Psoas muscle (tissue), 8 donors: Measurements from ENCODE around the gene CCDC78. TPM values are rescaled to one million over a fixed set of nuclear protein-coding genes. Genes with fewer than 3 reads are reported as not detected.

ENCODE experiments used
- ATAC-seq, 4 donors: fragments of 200-7000 bp; cut with Tn5 transposase; one replicate each; pipeline ENCODE4 v1.9.1; 2020; ENCODE audit warnings: moderate library complexity in 3 of 4, mild to moderate bottlenecking in 2 of 4
- DNase-seq, 2 donors: peaks; one replicate each; pipeline ENCODE4 v3.0.0-alpha.2; 2020
- H3K27ac ChIP-seq: fragments of 200-600 bp; one replicate; pipeline ENCODE4 v1.8.0; 2022
- H3K27me3 ChIP-seq, 3 donors: fragments of 200-600 bp in 1 of 3; one replicate each; pipeline versions ENCODE4 v1.6.1 to v1.8.0; 2013 to 2022; ENCODE audit warnings: low read length in 2 of 3, mild to moderate bottlenecking in 2 of 3, moderate library complexity in 1 of 3; ENCODE audit not compliant: insufficient read depth in 3 of 3
- H3K36me3 ChIP-seq, 2 donors: fragments of 200-600 bp in 1 of 2; one replicate each; pipeline versions ENCODE4 v1.6.1 to v1.8.0; 2013 to 2022; ENCODE audit warnings: low read depth in 1 of 2, mild to moderate bottlenecking in 1 of 2, moderate library complexity in 1 of 2; ENCODE audit not compliant: insufficient read depth in 1 of 2
- H3K4me1 ChIP-seq: fragments of 200-600 bp; one replicate; pipeline ENCODE4 v1.8.0; 2022
- H3K4me3 ChIP-seq: fragments of 200-600 bp; one replicate; pipeline ENCODE4 v1.8.0; 2022; ENCODE audit warnings: mild to moderate bottlenecking
- H3K9me3 ChIP-seq: fragments of 200-600 bp; one replicate; pipeline ENCODE4 v1.8.0; 2022
- CTCF ChIP-seq: fragments of 200-600 bp; IDR thresholded peaks from one replicate; pipeline ENCODE4 v1.8.0; 2022; ENCODE audit warnings: antibody characterized with exemption
- WGBS, 3 donors: extraction: QIAGEN DNeasy Blood & Tissue Kit; methylation state at CpG; one replicate each; pipeline versions ENCODE4 v1.1.6 to v1.1.7; 2013; 5-methylcytosine and 5-hydroxymethylcytosine counted together
- intact Hi-C, 2 donors: fragments of 100-400 bp; cut with DNase I; formaldehyde crosslinking; loops; one replicate each; pipeline versions ENCODE4 v1.11.0 to v1.14.2; 2022
- polyA plus RNA-seq, 3 donors: library from polyadenylated mRNA; stranded (reverse); fragments of 200-250 nt; gene quantifications; one replicate each; pipeline ENCODE4 v1.2.3, GENCODE V29; 2013
- total RNA-seq, 4 donors: library from RNA; stranded (reverse); fragmentation: NEBNext Ultra II Directional in 2 of 4; extraction: Animal tissue kit (Norgen Biotek cat#: 25700) in 2 of 4; gene quantifications; one replicate each; pipeline versions ENCODE4 v1.2.1 to v1.2.4, GENCODE V29; 2021 to 2023
- donor health status: healthy with polysubstance abuse.
- donor health status: DM: no; HTN: no; CAD: no; lungs with moderate emphysema.
- donor health status: Bipolar disorder and iron deficiency.
- donor health status: healthy.
- donor health status: DM: yes; HTN: yes; CAD: no.
- donor health status: DM: no; HTN: no; CAD: no.
- donor health status: DM: no; HTN: no; CAD: no.
- donor health status: DM: yes; HTN: yes; CAD: no.

Gene CCDC78
- total and polyA plus RNA-seq, 7 donors = 0.11 to 0.16 (median 0.12) TPM; not detected in 4

GRCh38 chr16:750485-750884, 24.2 kb upstream of the CCDC78 start:
- no peak for DNase-seq
- 54 to 58% (median 56%) methylated on average over 9 of the region's 9 CpGs for WGBS, 3 donors
- intact Hi-C loops = no loop called here
- no peaks in the 10 kb centered on the region for H3K36me3 ChIP-seq
- H3K27me3 ChIP-seq = peaks cover 0 to 33% (median 8%) of the 10 kb centered on the region in 3 donors
- no peak for ATAC-seq
- H3K4me3 ChIP-seq = no peak overlapping the region
- no peaks in the 10 kb centered on the region for H3K9me3 ChIP-seq
- no peaks in the 10 kb centered on the region for H3K4me1 ChIP-seq
- H3K27ac ChIP-seq = no peak overlapping the region
- TF ChIP-seq CTCF = no peak

GRCh38 chr16:749010-749409, 22.8 kb upstream of the CCDC78 start:
- no peak for TF ChIP-seq CTCF
- ATAC-seq (no peak), DNase-seq (no peak)
- Histone ChIP-seq H3K4me3 (no peak overlapping the region), H3K36me3 (no peaks in the 10 kb centered on the region), H3K27me3 (peaks cover 0 to 36% (median 8%) of the 10 kb centered on the region in 3 donors), H3K4me1 (no peaks in the 10 kb centered on the region), H3K27ac (no peak overlapping the region), H3K9me3 (no peaks in the 10 kb centered on the region)
- intact Hi-C loops = no loop called here
- 80 to 90% (median 82%) methylated on average over 6 of the region's 6 CpGs for WGBS, 3 donors

GRCh38 chr16:747978-748746, 21.9 kb upstream of the CCDC78 start:
- ATAC-seq (no peak), DNase-seq (no peak)
- no peak for TF ChIP-seq CTCF
- Histone ChIP-seq H3K36me3 (no peaks in the 10 kb centered on the region), H3K4me1 (no peaks in the 10 kb centered on the region), H3K9me3 (no peaks in the 10 kb centered on the region), H3K27ac (no peak overlapping the region), H3K4me3 (no peak overlapping the region), H3K27me3 (peaks cover 0 to 31% (median 8%) of the 10 kb centered on the region in 3 donors)
- WGBS, 3 donors = 72 to 75% (median 73%) methylated on average over 39 of the region's 39 CpGs
- intact Hi-C loops = no loop called here

- no peak for TF ChIP-seq CTCF
- intact Hi-C loops = no loop called here
- ATAC-seq = no peak
- H3K27ac ChIP-seq = no peak overlapping the region
- no peak for DNase-seq
- no peaks in the 10 kb centered on the region for H3K4me1 ChIP-seq
- 67 to 75% (median 68%) methylated on average over 11 to 13 of the region's 13 CpGs for WGBS, 3 donors
- H3K4me3 ChIP-seq = no peak overlapping the region
- H3K9me3 ChIP-seq = no peaks in the 10 kb centered on the region
- no peaks in the 10 kb centered on the region for H3K36me3 ChIP-seq
- peaks cover 0 to 22% (median 2%) of the 10 kb centered on the region in 3 donors for H3K27me3 ChIP-seq
Measured at GRCh38 chr16:746637-747036, 20.4 kb upstream of the CCDC78 start.
